Thyroid gland (tissue), 4 donors: ENCODE results near the gene NBL1.

Experiments
- POLR2A ChIP-seq, 2 donors: fragments of 450-650 bp; IDR thresholded peaks; one replicate each; pipeline ENCODE4 v1.6.1; 2017; ENCODE audit warnings: antibody characterized with exemption in 2 of 2, mild to moderate bottlenecking in 2 of 2, moderate library complexity in 1 of 2
- TF ChIP-seq, protein P1 (sequence below), 6 experiments: fragments of 200-600 bp in 3 of 6; fragments of 450-650 bp in 3 of 6; sonication (generic) in 3 of 6; IDR thresholded peaks; one replicate each; pipeline ENCODE4 v1.5.1; 2016 to 2019; ENCODE audit warnings: antibody characterized with exemption in 6 of 6, mild to moderate bottlenecking in 2 of 6, inconsistent platforms in 1 of 6, moderate library complexity in 1 of 6

DNA sequence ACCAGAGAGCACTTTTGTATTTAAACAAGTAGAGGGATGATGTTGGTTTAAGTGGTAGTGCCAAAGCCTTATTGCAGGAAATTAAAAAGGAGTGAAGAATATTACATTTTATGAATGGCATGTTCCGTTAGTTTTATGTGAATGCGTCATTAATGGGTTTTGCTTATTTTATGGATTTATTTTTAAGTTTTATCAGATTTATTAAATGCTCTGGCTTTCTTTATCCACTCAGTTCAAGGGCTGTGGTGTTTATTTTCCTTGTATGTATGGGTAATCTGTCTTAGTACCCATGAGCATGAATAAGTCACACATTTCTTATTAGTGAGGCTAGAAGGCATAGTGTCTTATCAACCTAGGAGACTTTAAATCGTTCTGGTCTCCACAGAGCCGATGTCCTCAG lies 41.6 kb upstream of the NBL1 start:
- TF ChIP-seq, protein P1, sequence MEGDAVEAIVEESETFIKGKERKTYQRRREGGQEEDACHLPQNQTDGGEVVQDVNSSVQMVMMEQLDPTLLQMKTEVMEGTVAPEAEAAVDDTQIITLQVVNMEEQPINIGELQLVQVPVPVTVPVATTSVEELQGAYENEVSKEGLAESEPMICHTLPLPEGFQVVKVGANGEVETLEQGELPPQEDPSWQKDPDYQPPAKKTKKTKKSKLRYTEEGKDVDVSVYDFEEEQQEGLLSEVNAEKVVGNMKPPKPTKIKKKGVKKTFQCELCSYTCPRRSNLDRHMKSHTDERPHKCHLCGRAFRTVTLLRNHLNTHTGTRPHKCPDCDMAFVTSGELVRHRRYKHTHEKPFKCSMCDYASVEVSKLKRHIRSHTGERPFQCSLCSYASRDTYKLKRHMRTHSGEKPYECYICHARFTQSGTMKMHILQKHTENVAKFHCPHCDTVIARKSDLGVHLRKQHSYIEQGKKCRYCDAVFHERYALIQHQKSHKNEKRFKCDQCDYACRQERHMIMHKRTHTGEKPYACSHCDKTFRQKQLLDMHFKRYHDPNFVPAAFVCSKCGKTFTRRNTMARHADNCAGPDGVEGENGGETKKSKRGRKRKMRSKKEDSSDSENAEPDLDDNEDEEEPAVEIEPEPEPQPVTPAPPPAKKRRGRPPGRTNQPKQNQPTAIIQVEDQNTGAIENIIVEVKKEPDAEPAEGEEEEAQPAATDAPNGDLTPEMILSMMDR (IDR thresholded peaks at IDR 0.05), result no peak
- TF ChIP-seq POLR2A (IDR thresholded peaks at IDR 0.05), result no peak
